T-helper 1 cell (primary cell): ENCODE results near the gene UPF3A.
"Not testable (repeated sequence)": the region's sequence is repeated elsewhere in the genome, so short reads cannot be mapped to it uniquely, and the experiment has no call there.

Source experiments
- DNase-seq, 5 donors: peaks; one replicate each; pipeline ENCODE4 v3.0.0-alpha.2; 2012 to 2020
- total RNA-seq, 4 donors: gene quantifications; one replicate each; lab custom pipeline; 2026; lab: John Stamatoyannopoulos, UW

The UPF3A gene
- 28.6 to 58.2 (median 43.1) reads per million in 4 donors for total RNA-seq

- peak; percentile 79 to 95 (median 84) for DNase-seq
Observed at GRCh38 chr13:114281351-114282040, at the start of gene UPF3A. Gene UPF3A (plus strand): TSS chr13:114281601. CDS start chr13:114281640, 39 bp downstream.

- no peak for DNase-seq
Observed at GRCh38 chr13:114231886-114232285, 49.5 kb upstream of the UPF3A start.

GRCh38 chr13:114234266-114234644, 47.1 kb upstream of the UPF3A start:
- DNase-seq, result no peak

GRCh38 chr13:114234645-114235421, 46.6 kb upstream of the UPF3A start, which contains the start of gene CDC16:
Gene CDC16 (plus strand): TSS chr13:114234897. CDS start chr13:114235085, 188 bp downstream.
- DNase-seq, result peak; percentile 56 to 88 (median 65)

- no peak for DNase-seq
Observed at GRCh38 chr13:114235697-114236096, 45.7 kb upstream of the UPF3A start.

GRCh38 chr13:114236227-114236626, 45.2 kb upstream of the UPF3A start:
- DNase-seq, result no peak

- no peak for DNase-seq
Observed at GRCh38 chr13:114237415-114238112, 43.8 kb upstream of the UPF3A start.

- DNase-seq, result no peak
Observed at GRCh38 chr13:114241918-114242317, 39.5 kb upstream of the UPF3A start.

- DNase-seq, result no peak
Observed at GRCh38 chr13:114243971-114244370, 37.4 kb upstream of the UPF3A start.

GRCh38 chr13:114244637-114245036, 36.8 kb upstream of the UPF3A start:
- no peak for DNase-seq

GRCh38 chr13:114248011-114248410, 33.4 kb upstream of the UPF3A start:
- no peak for DNase-seq

GRCh38 chr13:114249077-114249476, 32.3 kb upstream of the UPF3A start:
- no peak for DNase-seq

GRCh38 chr13:114251639-114252440, 29.6 kb upstream of the UPF3A start:
- DNase-seq, result not testable (repeated sequence)

GRCh38 chr13:114256547-114256946, 24.9 kb upstream of the UPF3A start:
- no peak for DNase-seq

- DNase-seq, result no peak
Observed at GRCh38 chr13:114257014-114257413, 24.4 kb upstream of the UPF3A start.

- no peak for DNase-seq
Observed at GRCh38 chr13:114258589-114258988, 22.8 kb upstream of the UPF3A start.

- no peak for DNase-seq
Observed at GRCh38 chr13:114259374-114259773, 22.0 kb upstream of the UPF3A start.

- DNase-seq, result no peak
Observed at GRCh38 chr13:114259974-114260373, 21.4 kb upstream of the UPF3A start.

GRCh38 chr13:114260814-114261213, 20.6 kb upstream of the UPF3A start:
- DNase-seq, result no peak

GRCh38 chr13:114261328-114261965, 20.0 kb upstream of the UPF3A start:
- DNase-seq, result no peak

GRCh38 chr13:114263578-114263977, 17.8 kb upstream of the UPF3A start:
- DNase-seq, result peak in 1 of 5 donors; percentile 23

- DNase-seq, result not testable (repeated sequence)
Observed at GRCh38 chr13:114264313-114264712, 17.1 kb upstream of the UPF3A start.
